DND-41 (cell line): ENCODE measurements around the gene NOL7.

Source experiments
- EZH2 ChIP-seq: IDR thresholded peaks from 3 replicates; pipeline ENCODE4 v1.6.1; 2012; ENCODE audit warnings: borderline replicate concordance, low read depth, mild to moderate bottlenecking, moderate library complexity, low read length, inconsistent platforms; ENCODE audit not compliant: severe bottlenecking
- TF ChIP-seq, protein P1 (sequence below): IDR thresholded peaks from 2 replicates; pipeline ENCODE4 v1.5.1; 2012; ENCODE audit warnings: borderline replicate concordance, low read length, moderate library complexity, mild to moderate bottlenecking; ENCODE audit not compliant: poor library complexity, severe bottlenecking; ENCODE audit errors: extremely low read depth

DNA sequence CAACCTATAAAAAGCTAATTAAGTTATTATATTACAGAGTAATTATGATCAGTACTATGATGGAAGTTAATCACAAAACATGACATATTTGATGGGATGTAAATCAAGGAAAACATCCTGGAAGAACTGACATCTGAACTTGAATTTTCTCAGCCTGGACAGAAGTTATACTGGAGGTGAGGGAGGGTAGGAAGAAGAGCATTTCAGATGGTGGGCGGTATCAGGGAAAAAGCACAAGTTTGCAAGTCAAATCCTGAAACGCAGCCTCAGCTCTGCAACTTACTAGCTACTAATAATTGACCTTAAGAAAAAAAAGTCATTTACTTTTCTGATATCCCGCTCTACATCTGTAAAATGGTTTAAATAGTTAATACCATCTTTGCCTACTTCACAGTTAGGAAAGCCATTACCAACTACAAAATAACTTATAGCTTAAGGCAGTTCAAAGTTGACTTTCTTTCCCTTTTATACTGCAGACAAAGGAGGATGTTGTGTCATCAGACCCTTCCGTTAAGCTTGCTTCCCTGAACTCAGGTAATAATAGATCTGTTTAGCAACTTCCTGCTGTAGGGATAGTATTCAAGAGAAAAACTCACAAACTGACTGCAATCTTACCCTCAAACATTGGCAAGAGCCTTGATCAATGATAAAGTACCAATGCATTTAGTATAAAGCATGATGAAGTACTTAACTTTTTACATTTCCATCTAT lies 21.0 kb downstream of the NOL7 start:
- no peak for TF ChIP-seq EZH2
- TF ChIP-seq, protein P1, sequence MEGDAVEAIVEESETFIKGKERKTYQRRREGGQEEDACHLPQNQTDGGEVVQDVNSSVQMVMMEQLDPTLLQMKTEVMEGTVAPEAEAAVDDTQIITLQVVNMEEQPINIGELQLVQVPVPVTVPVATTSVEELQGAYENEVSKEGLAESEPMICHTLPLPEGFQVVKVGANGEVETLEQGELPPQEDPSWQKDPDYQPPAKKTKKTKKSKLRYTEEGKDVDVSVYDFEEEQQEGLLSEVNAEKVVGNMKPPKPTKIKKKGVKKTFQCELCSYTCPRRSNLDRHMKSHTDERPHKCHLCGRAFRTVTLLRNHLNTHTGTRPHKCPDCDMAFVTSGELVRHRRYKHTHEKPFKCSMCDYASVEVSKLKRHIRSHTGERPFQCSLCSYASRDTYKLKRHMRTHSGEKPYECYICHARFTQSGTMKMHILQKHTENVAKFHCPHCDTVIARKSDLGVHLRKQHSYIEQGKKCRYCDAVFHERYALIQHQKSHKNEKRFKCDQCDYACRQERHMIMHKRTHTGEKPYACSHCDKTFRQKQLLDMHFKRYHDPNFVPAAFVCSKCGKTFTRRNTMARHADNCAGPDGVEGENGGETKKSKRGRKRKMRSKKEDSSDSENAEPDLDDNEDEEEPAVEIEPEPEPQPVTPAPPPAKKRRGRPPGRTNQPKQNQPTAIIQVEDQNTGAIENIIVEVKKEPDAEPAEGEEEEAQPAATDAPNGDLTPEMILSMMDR: no peak
